ENCODE data around the gene TMEM176B.

The TMEM176B gene

GRCh38 chr7:150799741-150800580, at the start of gene TMEM176B:
Gene TMEM176B (minus strand): TSS chr7:150800364. CDS start chr7:150796569, 3,795 bp downstream.
- ATAC-seq (no peak), DNase-seq (no peak)

- ATAC-seq: no peak
- no peak for DNase-seq
These were observed 49.1 kb upstream of the TMEM176B start for GRCh38 chr7:150849204-150849775.

GRCh38 chr7:150848561-150849115, 48.5 kb upstream of the TMEM176B start:
- ATAC-seq (no peak), DNase-seq (no peak)

GRCh38 chr7:150848111-150848510, 47.9 kb upstream of the TMEM176B start:
- ATAC-seq (no peak), DNase-seq (no peak)

- ATAC-seq (no peak), DNase-seq (no peak)
These were observed 47.4 kb upstream of the TMEM176B start for GRCh38 chr7:150847536-150847935.

- no peak for ATAC-seq
These were observed 46.3 kb upstream of the TMEM176B start for GRCh38 chr7:150846291-150847115.

GRCh38 chr7:150845421-150845861, 45.3 kb upstream of the TMEM176B start:
- ATAC-seq (no peak), DNase-seq (no peak)

More at GRCh38 chr7:150846291-150847115, 46.3 kb upstream of the TMEM176B start:
- no peak for DNase-seq

GRCh38 chr7:150842716-150843115, 42.6 kb upstream of the TMEM176B start:
- no peak for DNase-seq
- ATAC-seq: no peak

- ATAC-seq: no peak
These were observed 41.9 kb upstream of the TMEM176B start for GRCh38 chr7:150842018-150842417.

GRCh38 chr7:150838965-150839650, 38.9 kb upstream of the TMEM176B start:
- no peak for DNase-seq
- no peak for ATAC-seq

More at GRCh38 chr7:150842018-150842417, 41.9 kb upstream of the TMEM176B start:
- no peak for DNase-seq

GRCh38 chr7:150835702-150836280, 35.6 kb upstream of the TMEM176B start:
- DNase-seq: no peak
- ATAC-seq: no peak

GRCh38 chr7:150835019-150835418, 34.9 kb upstream of the TMEM176B start:
- DNase-seq: no peak
- no peak for ATAC-seq

GRCh38 chr7:150831851-150832250, 31.7 kb upstream of the TMEM176B start:
- no peak for ATAC-seq
- no peak for DNase-seq

- DNase-seq: no peak
- ATAC-seq: no peak
These were observed 30.8 kb upstream of the TMEM176B start for GRCh38 chr7:150830937-150831336.

GRCh38 chr7:150829426-150829825, 29.3 kb upstream of the TMEM176B start:
- ATAC-seq (no peak), DNase-seq (no peak)

- DNase-seq: no peak
- no peak for ATAC-seq
These were observed 28.2 kb upstream of the TMEM176B start for GRCh38 chr7:150828384-150828783.

GRCh38 chr7:150826061-150826849, 26.1 kb upstream of the TMEM176B start:
- ATAC-seq (no peak), DNase-seq (no peak)

- no peak for DNase-seq
- ATAC-seq: no peak
These were observed 24.4 kb upstream of the TMEM176B start for GRCh38 chr7:150824379-150825177.

- ATAC-seq: no peak
- no peak for DNase-seq
These were observed 23.4 kb upstream of the TMEM176B start for GRCh38 chr7:150823484-150824126.
